GM06990 (cell line): ENCODE data around the gene PMM2.

ENCODE experiments used
- DNase-seq: peaks from one replicate; pipeline ENCODE4 v3.0.0-alpha.2; 2011; ENCODE audit not compliant: insufficient read length; ENCODE audit errors: extremely low read depth
- H3K27me3 ChIP-seq: replicated peaks from 2 replicates; pipeline ENCODE4 v1.6.0; 2011; ENCODE audit warnings: low read length; ENCODE audit not compliant: control insufficient read depth, insufficient read depth
- H3K36me3 ChIP-seq: 2 replicates; pipeline ENCODE4 v1.5.1; 2011; ENCODE audit warnings: low read length; ENCODE audit not compliant: control insufficient read depth, insufficient read depth
- H3K4me3 ChIP-seq: replicated peaks from 2 replicates; pipeline ENCODE4 v1.5.1; 2011; ENCODE audit warnings: low read depth, mild to moderate bottlenecking, control low read depth, low read length
- CTCF ChIP-seq: IDR thresholded peaks from 2 replicates; pipeline ENCODE4 v1.5.1; 2011; ENCODE audit warnings: low read length, control low read depth, mild to moderate bottlenecking, inconsistent platforms; ENCODE audit not compliant: insufficient read depth, poor library complexity, severe bottlenecking

The PMM2 gene

GRCh38 chr16:8774208-8774607, 23.4 kb upstream of the PMM2 start:
- Histone ChIP-seq H3K4me3 (no peak overlapping the region), H3K27me3 (no peaks in the 10 kb centered on the region), H3K36me3 (no peaks in the 10 kb centered on the region)
- TF ChIP-seq CTCF = no peak
- no peak for DNase-seq

GRCh38 chr16:8775359-8775758, 22.3 kb upstream of the PMM2 start:
- no peak overlapping the region for H3K4me3 ChIP-seq
- no peaks in the 10 kb centered on the region; the same call in 1 of the 2 replicates for H3K36me3 ChIP-seq
- no peak for DNase-seq
- no peaks in the 10 kb centered on the region for H3K27me3 ChIP-seq
- no peak for TF ChIP-seq CTCF

- TF ChIP-seq CTCF = no peak
- DNase-seq = no peak
- no peaks in the 10 kb centered on the region; the same call in 1 of the 2 replicates for H3K27me3 ChIP-seq
- no peaks in the 10 kb centered on the region; the same call in 1 of the 2 replicates for H3K36me3 ChIP-seq
- H3K4me3 ChIP-seq = no peak overlapping the region
Observed at GRCh38 chr16:8776129-8776584, 21.5 kb upstream of the PMM2 start.

- no peak for TF ChIP-seq CTCF
- H3K36me3 ChIP-seq = no peaks in the 10 kb centered on the region; the same call in 1 of the 2 replicates
- no peak overlapping the region for H3K4me3 ChIP-seq
- H3K27me3 ChIP-seq = no peaks in the 10 kb centered on the region; the same call in 1 of the 2 replicates
- no peak for DNase-seq
Observed at GRCh38 chr16:8777217-8777616, 20.4 kb upstream of the PMM2 start.

GRCh38 chr16:8781797-8782196, 15.8 kb upstream of the PMM2 start:
- no peaks in the 10 kb centered on the region; the same call in 1 of the 2 replicates for H3K36me3 ChIP-seq
- TF ChIP-seq CTCF = no peak
- no peak for DNase-seq
- no peak overlapping the region for H3K4me3 ChIP-seq
- H3K27me3 ChIP-seq = no peaks in the 10 kb centered on the region; the same call in 1 of the 2 replicates

- Histone ChIP-seq H3K27me3 (no peaks in the 10 kb centered on the region; the same call in 1 of the 2 replicates), H3K4me3 (no peak overlapping the region), H3K36me3 (no peaks in the 10 kb centered on the region; the same call in 1 of the 2 replicates)
- no peak for TF ChIP-seq CTCF
- DNase-seq = no peak
Observed at GRCh38 chr16:8782673-8783072, 15.0 kb upstream of the PMM2 start.
